ENCODE data around the gene ATP6V0C. TPM values are rescaled to one million over a fixed set of nuclear protein-coding genes. Genes with fewer than 3 reads are reported as not detected.

Gene ATP6V0C
- total RNA-seq, 6 experiments from 2014 or later: 71.5 to 100 (median 79.4) TPM

DNA sequence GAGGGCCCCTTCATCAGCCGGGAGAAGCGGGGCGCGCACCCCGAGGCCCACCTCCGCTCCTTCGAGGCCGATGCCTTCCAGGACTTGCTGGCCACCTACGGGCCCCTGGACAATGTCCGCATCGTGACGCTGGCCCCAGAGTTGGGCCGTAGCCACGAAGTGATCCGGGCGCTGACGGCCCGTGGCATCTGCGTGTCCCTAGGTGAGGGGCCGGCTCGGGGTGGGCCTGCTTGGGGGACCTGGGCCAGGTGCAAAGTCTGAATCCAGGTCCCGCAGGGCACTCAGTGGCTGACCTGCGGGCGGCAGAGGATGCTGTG, 14.0 kb downstream of the ATP6V0C start:
- no peak for TF ChIP-seq POLR2A (IDR thresholded peaks at IDR 0.05)
- TF ChIP-seq, protein P1, sequence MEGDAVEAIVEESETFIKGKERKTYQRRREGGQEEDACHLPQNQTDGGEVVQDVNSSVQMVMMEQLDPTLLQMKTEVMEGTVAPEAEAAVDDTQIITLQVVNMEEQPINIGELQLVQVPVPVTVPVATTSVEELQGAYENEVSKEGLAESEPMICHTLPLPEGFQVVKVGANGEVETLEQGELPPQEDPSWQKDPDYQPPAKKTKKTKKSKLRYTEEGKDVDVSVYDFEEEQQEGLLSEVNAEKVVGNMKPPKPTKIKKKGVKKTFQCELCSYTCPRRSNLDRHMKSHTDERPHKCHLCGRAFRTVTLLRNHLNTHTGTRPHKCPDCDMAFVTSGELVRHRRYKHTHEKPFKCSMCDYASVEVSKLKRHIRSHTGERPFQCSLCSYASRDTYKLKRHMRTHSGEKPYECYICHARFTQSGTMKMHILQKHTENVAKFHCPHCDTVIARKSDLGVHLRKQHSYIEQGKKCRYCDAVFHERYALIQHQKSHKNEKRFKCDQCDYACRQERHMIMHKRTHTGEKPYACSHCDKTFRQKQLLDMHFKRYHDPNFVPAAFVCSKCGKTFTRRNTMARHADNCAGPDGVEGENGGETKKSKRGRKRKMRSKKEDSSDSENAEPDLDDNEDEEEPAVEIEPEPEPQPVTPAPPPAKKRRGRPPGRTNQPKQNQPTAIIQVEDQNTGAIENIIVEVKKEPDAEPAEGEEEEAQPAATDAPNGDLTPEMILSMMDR (IDR thresholded peaks at IDR 0.05): no peak
- 100% methylated on average over 1 of the region's 24 CpGs for WGBS (ENCODE audit: insufficient coverage, low coverage, low lambda C conversion rate, missing lambda C conversion rate)
- no peak overlapping the region for H3K4me3 ChIP-seq
- intact Hi-C loops (cut with DNase I): no loop called here
- H3K4me1 ChIP-seq: peaks cover 0 to 43% (median 14%) of the 10 kb centered on the region in 4 donors
- H3K27ac ChIP-seq: no peak overlapping the region
- H3K9me3 ChIP-seq: no peaks in the 10 kb centered on the region
- ATAC-seq: no peak
- H3K27me3 ChIP-seq: no peaks in the 10 kb centered on the region
- H3K36me3 ChIP-seq: peaks cover 0 to 16% (median 4%) of the 10 kb centered on the region in 4 donors
- peak in 2 of 3 donors; percentile 19 to 57 for DNase-seq

- WGBS (ENCODE audit: insufficient coverage, low coverage, low lambda C conversion rate, missing lambda C conversion rate): no CpG with 5 or more reads among the region's 36 CpGs
- TF ChIP-seq, protein P1 (IDR thresholded peaks at IDR 0.05): no peak
- no peak for TF ChIP-seq POLR2A (IDR thresholded peaks at IDR 0.05)
- no peak overlapping the region for H3K4me3 ChIP-seq
- H3K27ac ChIP-seq: no peak overlapping the region
- H3K4me1 ChIP-seq: peaks cover 0 to 42% (median 13%) of the 10 kb centered on the region in 4 donors
- no peaks in the 10 kb centered on the region for H3K27me3 ChIP-seq
- DNase-seq (peak in 2 of 3 donors; percentile 19 to 57), ATAC-seq (no peak)
- no peaks in the 10 kb centered on the region for H3K9me3 ChIP-seq
- intact Hi-C loops (cut with DNase I): no loop called here
- H3K36me3 ChIP-seq: peaks cover 0 to 16% (median 4%) of the 10 kb centered on the region in 4 donors
Observed at GRCh38 chr16:2528161-2529060, 14.7 kb downstream of the ATP6V0C start.

GRCh38 chr16:2529061-2529931, 15.5 kb downstream of the ATP6V0C start:
- peak in 2 of 3 donors; percentile 53 to 63 for DNase-seq

GRCh38 chr16:2529961-2530628, 16.3 kb downstream of the ATP6V0C start:
- peaks cover 0 to 25% (median 5%) of the 10 kb centered on the region in 4 donors for H3K4me1 ChIP-seq
- peaks cover 0 to 16% (median 4%) of the 10 kb centered on the region in 4 donors for H3K36me3 ChIP-seq
- H3K27me3 ChIP-seq: no peaks in the 10 kb centered on the region
- H3K9me3 ChIP-seq: no peaks in the 10 kb centered on the region
- TF ChIP-seq, protein P1 (IDR thresholded peaks at IDR 0.05): no peak
- no peak for TF ChIP-seq POLR2A (IDR thresholded peaks at IDR 0.05)
- DNase-seq: peak in 2 of 3 donors; percentile 25 to 59
- H3K4me3 ChIP-seq: no peak overlapping the region
- H3K27ac ChIP-seq: no peak overlapping the region
- no peak for ATAC-seq
- WGBS (ENCODE audit: insufficient coverage, low coverage, low lambda C conversion rate, missing lambda C conversion rate): 90% methylated on average over 2 of the region's 15 CpGs
- intact Hi-C loops (cut with DNase I): no loop called here

More at GRCh38 chr16:2529061-2529931, 15.5 kb downstream of the ATP6V0C start:
- H3K36me3 ChIP-seq: peaks cover 0 to 16% (median 4%) of the 10 kb centered on the region in 4 donors
- no peak for ATAC-seq
- no peaks in the 10 kb centered on the region for H3K9me3 ChIP-seq
- H3K27me3 ChIP-seq: no peaks in the 10 kb centered on the region
- no peak overlapping the region for H3K27ac ChIP-seq
- H3K4me3 ChIP-seq: no peak overlapping the region
- WGBS (ENCODE audit: insufficient coverage, low coverage, low lambda C conversion rate, missing lambda C conversion rate): 80% methylated on average over 1 of the region's 32 CpGs
- intact Hi-C loops (cut with DNase I): no loop called here
- no peak for TF ChIP-seq POLR2A (IDR thresholded peaks at IDR 0.05)
- TF ChIP-seq, protein P1 (IDR thresholded peaks at IDR 0.05): peak in 2 of 4 donors; percentile 8
- peaks cover 0 to 33% (median 9%) of the 10 kb centered on the region in 4 donors for H3K4me1 ChIP-seq
